Stomach (tissue), 4 donors: ENCODE results near the gene CCSER1.

Experiments
- CTCF ChIP-seq, 7 experiments: fragments of 450-650 bp in 4 of 7; fragments of 200-600 bp in 3 of 7; sonication (generic) in 3 of 7; IDR thresholded peaks; one replicate each; pipeline ENCODE4 v1.5.1; 2016 to 2019; ENCODE audit warnings: antibody characterized with exemption in 7 of 7, control low read depth in 2 of 7, mild to moderate bottlenecking in 1 of 7
- EP300 ChIP-seq: sonication (generic); formaldehyde crosslinking; IDR thresholded peaks from one replicate; pipeline ENCODE4 v1.6.1; 2017; ENCODE audit warnings: antibody characterized with exemption
- POLR2A ChIP-seq, 4 donors: fragments of 450-650 bp; IDR thresholded peaks; one replicate each; pipeline ENCODE4 v1.6.1; 2016; ENCODE audit warnings: antibody characterized with exemption in 4 of 4, control low read depth in 2 of 4, mild to moderate bottlenecking in 1 of 4, moderate library complexity in 1 of 4

GRCh38 chr4:90977726-90978125, 850.5 kb downstream of the CCSER1 start:
- no peak for TF ChIP-seq EP300
- no peak for TF ChIP-seq CTCF (IDR thresholded peaks at IDR 0.05)
- no peak for TF ChIP-seq POLR2A (IDR thresholded peaks at IDR 0.05)
